Mucosa of descending colon (tissue), 3 donors: ENCODE results near the gene NBEAL2. TPM values are rescaled to one million over a fixed set of nuclear protein-coding genes. Genes with fewer than 3 reads are reported as not detected.

Experiments
- ATAC-seq: fragments of 200-7000 bp; cut with Tn5 transposase; one replicate; pipeline ENCODE4 v1.9.1; 2020; ENCODE audit warnings: mild to moderate bottlenecking, moderate library complexity
- DNase-seq, 3 donors: peaks; one replicate each; pipeline ENCODE4 v3.0.0-alpha.2; 2020
- H3K36me3 ChIP-seq: fragments of 200-600 bp; one replicate; pipeline ENCODE4 v1.8.0; 2021; ENCODE audit warnings: low read depth, mild to moderate bottlenecking
- H3K4me1 ChIP-seq: fragments of 200-600 bp; one replicate; pipeline ENCODE4 v1.8.0; 2021; ENCODE audit warnings: low read depth, mild to moderate bottlenecking
- H3K4me3 ChIP-seq: fragments of 200-600 bp; one replicate; pipeline ENCODE4 v1.8.0; 2021; ENCODE audit warnings: mild to moderate bottlenecking
- H3K9me3 ChIP-seq: fragments of 200-600 bp; one replicate; pipeline ENCODE4 v1.8.0; 2021; ENCODE audit warnings: mild to moderate bottlenecking
- CTCF ChIP-seq: fragments of 200-600 bp; IDR thresholded peaks from one replicate; pipeline ENCODE4 v1.8.0; 2022; ENCODE audit warnings: antibody characterized with exemption, mild to moderate bottlenecking
- intact Hi-C, 2 donors: fragments of 100-400 bp; cut with DNase I in 1 of 2; cut with micrococcal nuclease in 1 of 2; formaldehyde crosslinking; loops; one replicate each; pipeline versions ENCODE4 v1.11.0 to v1.11.1; 2022; cut with DNase I, micrococcal nuclease
- total RNA-seq, 3 donors: library from RNA; stranded (reverse); fragmentation: NEBNext Ultra II Directional in 2 of 3; extraction: Animal tissue kit (Norgen Biotek cat#: 25700) in 2 of 3; gene quantifications; one replicate each; pipeline versions ENCODE4 v1.2.1 to v1.2.4, GENCODE V29; 2021 to 2023
- donor health status: DM: no; HTN: no; CAD: no; lungs with moderate emphysema.
- donor health status: DM: no; HTN: no; CAD: no.
- donor health status: DM: no; HTN: yes; CAD: no.

The NBEAL2 gene
- total RNA-seq, 3 donors from 2014 or later = 49.2 to 94.0 (median 53.7) TPM

GRCh38 chr3:47008851-47009224 lies 29.4 kb downstream of the NBEAL2 start:
- ATAC-seq (no peak), DNase-seq (no peak)
- Histone ChIP-seq H3K4me3 (no peak overlapping the region), H3K36me3 (no peaks in the 10 kb centered on the region), H3K9me3 (no peaks in the 10 kb centered on the region), H3K4me1 (no peaks in the 10 kb centered on the region)
- intact Hi-C loops = no loop called here
- no peak for TF ChIP-seq CTCF

- intact Hi-C loops = no loop called here
- Histone ChIP-seq H3K36me3 (no peaks in the 10 kb centered on the region), H3K9me3 (no peaks in the 10 kb centered on the region), H3K4me3 (no peak overlapping the region), H3K4me1 (no peaks in the 10 kb centered on the region)
- TF ChIP-seq CTCF = no peak
- ATAC-seq (peak; percentile 89), DNase-seq (peak; percentile 80 to 90 (median 86))
These were observed 30.0 kb downstream of the NBEAL2 start for GRCh38 chr3:47009225-47010110.

GRCh38 chr3:47010111-47010712 lies 30.7 kb downstream of the NBEAL2 start:
- no peak for TF ChIP-seq CTCF
- intact Hi-C loops = no loop called here
- DNase-seq (peak in 2 of 3 donors; percentile 28 to 61), ATAC-seq (no peak)
- Histone ChIP-seq H3K4me1 (no peaks in the 10 kb centered on the region), H3K36me3 (no peaks in the 10 kb centered on the region), H3K4me3 (no peak overlapping the region), H3K9me3 (no peaks in the 10 kb centered on the region)

GRCh38 chr3:47010910-47011309 lies 31.4 kb downstream of the NBEAL2 start:
- TF ChIP-seq CTCF = no peak
- intact Hi-C loops = no loop called here
- Histone ChIP-seq H3K9me3 (no peaks in the 10 kb centered on the region), H3K36me3 (no peaks in the 10 kb centered on the region), H3K4me1 (no peaks in the 10 kb centered on the region), H3K4me3 (no peak overlapping the region)
- no peak for ATAC-seq
- no peak for DNase-seq

GRCh38 chr3:47011371-47011770 lies 31.9 kb downstream of the NBEAL2 start:
- ATAC-seq (no peak), DNase-seq (no peak)
- H3K36me3 ChIP-seq = no peaks in the 10 kb centered on the region

More at GRCh38 chr3:47011371-47011770, 31.9 kb downstream of the NBEAL2 start:
- Histone ChIP-seq H3K4me3 (no peak overlapping the region), H3K4me1 (no peaks in the 10 kb centered on the region), H3K9me3 (no peaks in the 10 kb centered on the region)
- TF ChIP-seq CTCF = no peak
- intact Hi-C loops = no loop called here
